Effector CD8-positive, alpha-beta T cell (primary cell): ENCODE data around the gene EFR3B.
"Not testable (repeated sequence)": the region's sequence is repeated elsewhere in the genome, so short reads cannot be mapped to it uniquely, and the experiment has no call there.

Experiments
- DNase-seq: peaks from one replicate; lab custom pipeline; 2025; lab: John Stamatoyannopoulos, UW

The EFR3B gene

DNA sequence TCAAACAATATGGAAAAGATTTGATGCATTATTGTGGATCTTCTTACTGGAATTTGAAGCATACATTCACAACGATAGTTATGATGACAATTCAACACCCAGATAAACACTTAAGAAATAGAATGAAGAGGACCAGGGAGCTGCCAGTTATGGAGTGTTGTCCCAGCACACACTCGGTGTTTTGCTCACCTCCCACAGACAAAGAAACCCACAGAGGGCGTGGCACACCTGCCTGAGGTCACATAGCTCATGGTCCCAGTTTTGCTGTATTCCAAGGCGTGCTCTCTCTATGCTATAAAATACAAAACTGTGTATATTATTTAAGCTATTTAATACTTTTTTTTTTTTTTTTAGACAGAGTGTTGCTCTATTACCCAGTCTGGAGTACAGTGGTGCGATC lies 31.1 kb downstream of the EFR3B start:
- DNase-seq, result no peak

DNA sequence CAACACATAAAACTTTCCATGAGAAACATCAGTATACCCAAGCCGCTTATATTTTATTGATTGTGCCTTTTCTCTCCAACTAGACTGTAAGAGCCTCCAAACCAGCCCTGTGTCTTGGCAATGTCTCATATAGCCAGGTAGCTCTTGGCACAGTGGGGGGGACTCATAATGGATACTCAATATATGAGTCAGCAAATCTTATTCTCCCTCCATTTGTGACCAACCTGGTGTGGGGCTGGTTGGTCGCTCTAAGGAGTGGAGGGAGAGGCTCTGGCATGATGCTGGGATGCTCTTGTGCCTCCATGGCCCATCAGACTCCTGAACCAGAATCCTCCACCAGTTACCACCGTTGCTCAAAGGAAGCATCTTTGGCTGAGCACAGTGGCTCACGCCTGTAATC lies 32.0 kb downstream of the EFR3B start:
- no peak for DNase-seq

DNA sequence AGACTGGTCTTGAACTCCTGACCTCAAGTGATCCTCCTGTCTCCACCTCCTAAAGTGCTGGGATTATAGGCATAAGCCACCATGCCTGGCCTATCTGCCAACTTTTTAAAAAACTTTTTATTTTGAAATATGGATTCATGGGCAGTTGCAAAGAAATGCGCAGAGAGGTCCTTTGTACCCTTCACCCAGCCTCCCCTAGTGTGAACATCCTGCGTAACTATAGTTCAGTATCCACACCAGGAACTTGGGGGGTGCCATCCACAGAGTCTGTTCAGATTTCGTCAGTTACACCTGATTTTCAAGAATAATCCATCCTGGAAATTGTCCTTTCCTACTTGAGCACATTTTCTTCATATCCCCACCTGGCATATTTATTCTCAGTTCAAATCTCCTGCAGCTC lies 33.0 kb downstream of the EFR3B start:
- no peak for DNase-seq

DNA sequence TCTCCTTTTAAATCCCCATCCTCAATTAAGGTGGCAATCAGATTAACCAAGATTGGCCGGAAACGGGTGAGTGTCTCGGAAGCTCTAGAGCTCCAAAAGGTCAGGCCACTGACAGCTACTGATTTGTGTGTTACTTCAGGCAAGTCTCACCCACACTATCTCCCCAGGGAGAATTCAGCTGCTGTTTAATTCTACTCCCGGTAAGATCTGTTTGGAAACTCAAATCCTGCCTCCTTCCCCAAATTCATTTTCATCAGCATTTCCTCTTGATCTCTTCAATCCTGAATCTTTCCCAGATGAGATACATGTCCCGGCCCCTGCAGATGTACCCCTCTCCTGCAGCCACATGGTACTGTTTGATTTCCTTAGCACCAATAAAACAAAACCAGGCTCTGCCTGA lies 34.9 kb downstream of the EFR3B start:
- DNase-seq, result no peak

DNA sequence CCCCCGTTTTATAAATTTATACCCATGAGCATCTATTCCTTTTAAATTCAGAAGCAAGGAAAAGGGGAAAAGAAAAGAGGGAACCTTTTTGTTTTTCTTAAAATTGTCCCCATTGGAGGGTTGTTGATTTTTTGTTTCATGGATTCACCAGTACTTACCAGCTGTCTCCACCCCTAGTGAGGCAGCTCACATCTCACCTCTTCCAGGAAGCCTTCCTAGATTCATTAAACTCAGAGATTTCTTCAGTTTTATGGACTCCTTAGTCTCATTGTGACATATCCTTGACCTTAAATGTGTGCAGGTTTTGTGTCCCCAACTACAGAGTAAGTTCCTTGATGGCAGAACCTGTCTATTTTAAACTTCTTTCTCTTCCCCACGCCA lies 35.9 kb downstream of the EFR3B start:
- no peak for DNase-seq

DNA sequence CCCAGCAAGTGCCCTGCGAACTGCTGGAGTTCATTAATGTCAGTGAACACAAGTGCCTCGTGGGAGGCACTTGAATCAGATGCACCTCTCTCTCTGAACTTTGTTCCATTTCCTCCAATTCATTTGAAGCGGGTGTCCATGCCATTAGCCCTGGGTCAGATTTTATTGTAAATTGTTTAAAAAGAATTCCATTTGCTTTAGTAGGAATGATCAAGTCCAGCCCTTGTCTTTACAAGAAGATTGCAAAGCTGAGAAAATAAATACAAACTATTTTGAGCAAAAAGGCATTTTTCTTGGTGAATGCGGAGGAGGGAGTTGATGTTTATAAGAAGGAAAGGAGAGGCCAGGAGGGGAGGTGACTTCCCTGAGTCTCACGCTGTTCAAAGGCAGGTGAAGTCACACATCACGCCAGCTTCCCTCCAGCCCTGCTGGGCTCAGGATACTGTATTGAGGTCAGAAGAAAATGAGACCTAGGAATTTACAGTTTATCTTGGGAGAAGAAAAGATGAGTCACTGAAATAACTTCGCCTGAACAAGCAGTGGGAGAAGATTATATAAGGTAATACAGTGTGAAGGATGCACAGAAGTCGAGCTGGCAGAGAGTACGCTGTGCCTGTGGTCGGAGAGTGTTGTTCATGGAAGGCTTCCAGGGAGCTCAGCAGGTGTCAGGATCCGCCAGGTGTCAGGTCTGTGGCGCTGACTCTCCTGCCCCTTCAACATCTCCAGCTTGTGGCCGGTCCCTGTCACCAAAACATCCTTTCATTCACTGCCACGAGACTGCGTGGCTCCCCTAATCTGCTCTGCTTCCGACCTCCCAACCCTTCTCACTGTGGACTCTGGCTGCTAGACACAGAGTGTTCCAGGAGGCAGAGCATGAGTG lies 36.5 kb downstream of the EFR3B start:
- DNase-seq, result no peak

DNA sequence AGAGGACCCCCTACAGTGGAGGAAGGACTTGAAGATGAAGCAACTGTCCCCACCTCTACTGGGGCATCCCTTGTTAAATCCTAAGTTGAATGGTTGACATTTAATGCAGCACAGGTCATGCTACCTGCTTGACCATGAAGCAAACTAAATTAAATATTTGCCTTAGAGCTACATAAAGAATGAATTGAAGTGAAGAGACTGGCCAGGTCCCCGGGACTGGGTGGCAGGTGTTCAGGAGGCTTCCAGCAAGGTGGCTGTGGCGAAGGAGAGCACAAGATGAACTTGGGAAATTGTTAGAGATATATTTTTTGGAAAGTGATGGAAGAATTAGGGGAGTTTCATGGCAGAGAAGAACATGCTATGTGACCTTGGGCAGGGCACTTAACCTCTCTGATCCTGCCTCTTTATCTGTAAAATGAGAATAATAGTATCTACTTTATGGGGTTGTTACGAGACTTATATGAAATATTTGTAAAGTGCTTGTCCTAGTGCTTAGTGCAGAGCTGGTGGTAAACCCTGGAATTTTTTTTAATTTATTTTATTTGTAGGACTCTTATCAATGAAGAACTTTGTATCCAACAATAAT lies 37.3 kb downstream of the EFR3B start:
- no peak for DNase-seq

DNA sequence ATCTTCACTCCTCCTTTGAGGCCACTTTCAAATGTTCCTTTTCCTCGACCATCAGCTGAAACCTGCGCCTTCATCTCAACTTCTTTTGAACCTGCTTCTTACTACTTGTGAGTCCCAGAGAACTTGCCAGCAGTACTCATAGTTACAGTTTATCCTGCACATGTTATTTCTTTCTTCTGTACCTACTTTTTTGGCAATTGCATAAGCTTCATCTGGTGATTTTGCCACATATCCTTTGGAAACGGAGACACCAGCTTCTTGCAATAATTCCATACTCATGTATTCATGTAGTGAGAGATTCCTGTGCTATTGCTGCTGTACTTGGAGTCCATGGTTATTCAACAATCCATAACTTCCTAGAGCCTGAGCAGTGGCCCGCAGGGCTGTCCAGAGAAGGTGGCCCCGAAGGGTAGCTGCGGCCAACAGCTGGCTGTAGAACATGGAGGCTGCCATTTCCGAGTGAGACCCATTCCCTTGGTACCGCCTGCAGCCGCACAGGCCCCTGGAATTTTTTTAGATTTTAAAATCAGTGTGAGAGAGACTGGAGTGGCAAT lies 39.4 kb downstream of the EFR3B start:
- DNase-seq, result no peak

DNA sequence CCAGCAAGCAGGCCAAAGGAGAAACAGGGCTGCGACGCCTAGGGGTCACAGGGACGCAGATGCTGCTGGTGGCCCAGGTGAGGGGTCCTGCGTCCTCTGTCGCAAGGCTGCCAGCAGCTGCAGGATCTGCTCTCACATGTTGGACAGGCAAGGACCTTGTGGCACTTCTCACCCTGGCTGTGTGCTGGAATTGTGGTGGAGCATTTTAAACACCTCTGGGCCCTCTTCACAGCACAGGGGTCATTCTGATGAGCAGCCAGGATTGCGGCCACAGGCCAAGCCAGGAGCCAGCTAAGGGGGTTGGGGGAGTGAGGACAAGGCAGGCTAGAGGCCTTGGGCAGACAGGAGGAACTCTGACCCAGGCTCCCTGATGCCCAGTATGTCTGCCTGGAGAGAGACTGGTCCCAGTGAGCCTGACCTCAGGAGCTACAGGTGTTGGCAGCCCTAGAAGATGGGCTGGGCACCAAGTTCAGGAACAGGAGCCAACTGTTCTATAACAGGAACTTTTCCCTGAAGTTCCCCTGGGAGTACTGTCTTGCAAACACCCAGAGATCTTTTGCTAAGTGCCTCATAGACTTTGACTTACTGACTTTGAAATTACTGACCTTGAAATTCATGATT lies 40.2 kb downstream of the EFR3B start:
- DNase-seq, result no peak

DNA sequence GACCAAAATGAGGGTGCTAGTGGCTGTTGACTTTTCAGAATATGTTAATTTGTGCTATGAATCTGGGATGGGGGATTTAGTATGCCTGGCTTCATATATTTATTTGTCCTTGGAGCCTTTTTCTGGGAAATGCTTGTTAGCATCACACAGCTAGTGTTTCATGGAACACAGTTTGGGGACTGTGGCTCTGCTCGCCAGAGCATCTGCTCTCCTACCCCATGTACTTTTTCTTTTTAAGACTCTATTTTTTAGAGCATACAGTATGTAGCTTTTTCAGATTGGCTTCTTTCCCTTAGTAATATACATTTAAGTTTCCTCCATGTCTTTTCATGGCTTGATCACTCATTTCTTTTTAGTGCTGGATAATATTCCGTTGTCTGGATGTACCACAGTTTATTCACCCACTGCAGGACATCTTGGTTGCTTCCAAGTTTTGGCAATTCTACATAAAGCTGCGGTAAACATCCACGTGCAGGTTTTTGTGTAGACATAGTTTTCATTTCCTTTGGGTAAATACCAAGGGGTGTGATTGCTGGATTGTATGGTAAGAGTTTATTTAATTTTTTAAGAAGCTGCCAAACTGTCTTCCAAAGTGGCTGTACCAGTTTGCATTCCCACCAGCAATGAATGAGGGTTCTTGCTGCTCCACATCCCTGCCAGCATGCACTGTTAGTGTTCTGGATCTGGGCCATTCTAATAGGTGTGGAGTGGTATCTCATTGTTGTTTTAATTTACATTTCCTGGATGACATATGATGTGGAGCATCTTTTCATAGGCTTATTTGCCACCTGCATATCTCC lies 44.1 kb downstream of the EFR3B start:
- DNase-seq, result no peak

DNA sequence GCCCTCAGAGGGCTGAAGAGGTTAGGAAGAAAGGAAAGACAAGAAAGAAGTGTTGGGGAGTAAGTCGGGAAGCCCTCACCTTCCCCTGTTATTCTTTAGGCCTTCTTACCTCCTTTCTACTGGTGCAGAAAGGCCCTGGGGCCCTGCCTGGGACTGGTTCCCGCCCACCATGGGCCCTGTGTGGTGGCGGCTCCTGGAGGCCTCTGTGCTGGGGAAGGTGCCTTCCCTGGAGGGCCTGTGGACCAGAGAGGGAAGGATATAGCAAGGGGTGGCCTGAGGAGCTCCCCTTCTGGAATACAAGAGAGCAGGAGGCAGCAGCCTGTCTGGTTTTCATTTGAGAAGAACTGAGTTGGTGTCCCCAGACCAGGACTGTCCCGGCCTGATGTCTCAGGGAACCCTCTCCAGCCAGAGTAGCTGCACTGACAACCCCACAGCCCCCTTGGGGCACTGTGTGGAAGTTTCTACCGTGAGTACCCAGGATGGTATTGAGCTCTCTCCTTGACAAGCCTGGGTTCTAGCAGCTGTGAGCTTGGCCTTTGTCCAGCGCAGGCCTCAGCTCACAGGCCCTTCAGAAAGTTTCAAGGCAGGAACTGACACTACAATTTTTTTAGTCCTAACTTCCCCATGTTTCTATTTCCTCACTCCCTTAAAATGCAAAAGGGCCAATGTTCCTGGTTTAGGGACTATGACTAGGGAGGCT lies 47.1 kb downstream of the EFR3B start:
- DNase-seq, result no peak

DNA sequence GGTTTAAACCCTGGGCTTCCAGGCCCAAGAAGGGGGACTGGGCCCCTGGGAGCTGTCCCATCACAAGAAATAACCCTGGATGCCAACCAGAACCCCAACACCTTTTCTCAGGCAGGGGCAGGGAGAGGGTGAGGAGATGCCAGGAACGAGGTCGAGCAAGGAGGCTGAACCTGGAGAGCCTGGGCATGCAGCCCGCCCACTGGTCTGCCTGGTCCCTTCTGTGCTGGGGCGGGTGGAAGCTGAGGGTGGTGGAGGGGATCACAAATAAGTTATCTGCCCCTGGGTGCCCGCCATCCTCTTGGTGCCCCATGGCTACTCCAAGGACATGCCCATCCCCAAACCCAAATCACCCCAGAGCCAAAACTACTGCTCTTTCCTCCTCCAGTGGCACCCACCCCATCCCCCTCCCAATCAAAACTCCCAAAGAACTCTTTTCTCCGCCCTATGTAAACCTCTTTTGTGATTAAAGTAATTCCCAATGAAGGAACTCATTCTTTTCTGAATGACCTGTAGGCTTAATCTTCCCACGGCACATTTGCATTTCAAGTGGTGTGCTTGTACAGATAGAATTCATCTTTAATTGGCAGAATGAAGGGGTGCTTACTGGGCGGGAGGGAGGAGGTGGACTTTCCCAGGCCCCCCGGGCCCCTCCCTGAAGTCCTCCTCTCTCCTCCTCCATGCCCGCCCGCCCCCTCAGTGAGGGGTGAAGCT lies 47.9 kb downstream of the EFR3B start:
- DNase-seq, result no peak

DNA sequence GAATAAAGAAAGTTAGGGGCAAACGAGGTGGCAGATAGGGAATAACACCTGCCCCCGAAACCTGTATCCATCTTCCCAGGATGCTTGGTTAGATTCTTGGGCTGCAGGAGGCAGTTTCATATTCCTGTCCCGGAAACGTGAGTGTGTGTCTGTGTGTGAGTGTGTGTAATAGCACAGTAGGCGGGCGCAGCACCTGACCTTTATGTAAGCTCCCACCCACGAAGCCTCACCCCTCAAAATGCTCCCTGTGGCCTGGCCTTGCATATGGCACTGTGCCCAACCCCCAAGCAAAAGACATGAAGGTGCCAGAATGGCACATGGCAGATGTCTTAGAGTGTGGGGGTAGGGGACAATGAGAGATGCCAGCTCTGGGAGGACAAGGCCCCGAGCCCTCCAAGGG lies 48.9 kb downstream of the EFR3B start:
- DNase-seq, result no peak

DNA sequence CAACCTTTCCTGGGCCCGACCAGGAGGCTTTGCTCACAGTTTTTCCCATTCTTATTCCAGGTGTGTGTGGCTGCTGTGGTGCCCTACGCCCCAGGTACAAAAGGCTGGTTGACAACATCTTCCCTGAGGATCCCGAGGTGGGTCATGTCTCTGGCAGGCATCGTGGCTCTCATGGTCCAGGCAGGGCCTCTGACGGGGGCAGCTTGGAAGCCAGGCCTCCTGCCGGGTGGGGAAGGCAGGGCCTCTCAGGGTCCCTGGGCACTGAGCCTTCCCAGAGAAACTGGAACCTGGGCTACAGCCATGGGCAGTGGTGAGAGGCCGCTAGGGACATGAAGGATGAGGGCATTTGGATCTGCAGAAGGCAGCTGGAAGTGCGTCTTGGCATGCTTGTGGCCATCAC lies 49.4 kb downstream of the EFR3B start:
- DNase-seq, result no peak

DNA sequence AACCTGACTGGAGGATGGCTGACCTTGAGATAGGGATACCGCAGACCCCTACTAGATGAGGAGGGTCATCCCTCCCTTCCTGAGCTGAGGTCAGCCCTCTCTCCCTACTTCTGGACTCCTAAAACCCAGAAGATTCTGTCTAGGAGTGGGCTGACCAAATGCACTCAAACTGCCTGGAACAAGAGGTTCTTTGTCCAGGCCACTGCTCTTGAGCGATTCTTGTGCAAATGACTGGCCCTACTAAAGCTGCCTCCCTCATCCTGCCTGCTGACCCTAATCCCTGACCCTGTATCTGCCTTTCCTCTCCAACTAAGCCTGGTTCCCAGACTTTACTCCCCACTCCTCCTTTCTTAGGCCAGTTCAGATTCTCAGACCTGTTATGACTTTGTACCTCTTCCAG lies 56.2 kb downstream of the EFR3B start:
- no peak for DNase-seq

DNA sequence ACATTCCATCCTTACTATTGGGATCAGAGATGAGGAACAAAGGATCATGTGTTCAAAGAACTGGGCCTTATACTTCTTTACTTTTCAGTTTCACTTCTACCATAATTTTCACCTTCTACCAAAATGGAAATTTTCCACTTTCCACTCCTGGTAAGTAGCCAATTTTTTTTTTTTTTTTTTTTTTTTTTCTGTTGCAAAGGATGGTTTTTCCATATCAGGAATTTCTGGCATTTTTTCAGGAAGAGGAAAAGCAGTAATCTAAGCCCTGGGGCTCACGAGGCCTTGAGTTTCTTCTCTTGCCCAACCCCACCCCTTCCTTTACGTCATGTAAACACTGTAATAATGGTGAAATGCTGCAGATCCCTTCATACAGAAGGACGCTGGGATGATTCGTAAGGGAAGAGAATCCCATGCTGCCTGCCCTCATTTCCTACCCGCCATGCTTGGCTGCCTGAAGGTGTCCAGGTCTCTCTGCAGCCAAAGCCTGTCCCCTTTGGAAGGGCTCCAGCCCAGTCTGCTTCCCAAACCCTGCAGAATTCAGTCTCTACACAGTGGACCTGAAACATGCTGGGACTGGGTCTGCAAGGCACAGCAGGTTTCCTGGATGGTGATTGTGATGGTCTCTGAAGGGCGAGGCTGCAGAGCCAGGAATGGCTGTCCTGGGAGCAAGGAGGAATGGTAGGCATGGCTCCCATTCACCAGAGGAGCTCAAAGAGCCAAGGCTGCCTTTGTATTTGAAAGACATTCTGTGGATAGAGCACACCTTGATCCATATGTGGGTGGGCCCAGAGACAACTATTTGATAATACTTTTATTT lies 57.0 kb downstream of the EFR3B start:
- DNase-seq, result no peak

DNA sequence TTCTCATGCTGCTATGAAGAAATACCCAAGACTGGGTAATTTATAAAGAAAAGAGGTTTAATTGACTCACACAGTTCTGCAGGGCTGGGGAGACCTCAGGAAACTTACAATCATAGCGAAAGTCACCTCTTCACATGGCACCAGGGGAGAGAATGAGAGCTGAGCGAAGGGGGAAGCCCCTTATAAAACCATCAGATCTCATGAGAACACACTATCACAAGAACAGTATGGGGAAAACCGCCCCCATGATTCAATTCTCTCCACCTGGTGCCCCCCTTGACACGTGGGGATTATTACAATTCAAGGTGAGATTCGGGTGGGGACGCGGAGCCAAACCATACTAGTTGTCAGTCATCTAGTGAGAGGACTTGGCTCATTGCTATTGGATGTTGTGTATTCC lies 60.5 kb downstream of the EFR3B start:
- not testable (repeated sequence) for DNase-seq

DNA sequence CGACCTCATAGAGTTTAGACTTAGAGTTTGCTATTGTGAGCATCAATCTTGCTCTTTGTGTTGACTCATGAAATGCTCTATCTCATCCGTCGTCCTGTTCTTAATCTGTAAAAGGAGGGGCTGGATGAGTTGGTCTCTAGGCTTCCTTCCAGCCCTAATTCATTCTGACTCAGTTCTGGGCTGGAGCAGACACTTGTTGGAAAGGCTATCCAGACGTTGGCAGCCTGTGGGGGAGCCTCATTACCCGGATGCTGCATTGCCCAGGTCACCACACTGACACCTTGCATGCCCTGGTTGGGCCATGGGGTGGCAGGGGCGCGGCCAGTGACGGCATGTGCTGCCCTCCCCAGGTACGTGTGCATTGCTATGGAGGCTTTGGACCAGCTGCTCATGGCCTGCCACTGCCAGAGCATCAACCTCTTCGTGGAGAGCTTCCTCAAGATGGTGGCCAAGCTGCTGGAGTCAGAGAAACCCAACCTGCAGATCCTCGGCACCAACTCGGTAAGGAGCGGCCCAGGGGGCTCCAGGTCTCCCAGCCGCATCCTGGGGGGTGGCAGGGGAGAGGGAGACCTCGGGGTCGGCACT lies 61.5 kb downstream of the EFR3B start:
- DNase-seq, result no peak

DNA sequence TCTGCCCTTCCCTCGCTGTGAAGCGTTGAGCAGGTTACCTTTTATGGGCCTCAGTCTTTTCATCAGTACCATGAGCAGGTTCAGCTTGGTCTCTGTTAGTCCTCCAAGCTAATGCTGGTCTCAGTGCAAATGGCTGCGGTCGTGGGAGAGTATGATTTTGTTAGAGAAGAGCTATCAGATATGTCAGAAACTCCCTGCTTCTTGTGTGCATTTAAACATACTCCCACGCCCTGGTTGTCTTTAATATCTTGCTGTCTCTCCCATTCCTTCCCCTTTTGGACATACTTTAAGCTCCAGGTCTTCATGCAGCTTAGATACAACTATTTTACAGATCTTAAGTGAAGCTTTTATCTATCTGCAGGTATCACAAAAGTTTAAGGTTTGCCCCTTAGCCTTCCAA lies 62.9 kb downstream of the EFR3B start:
- no peak for DNase-seq
